Psoas muscle (tissue), 8 donors: Measurements from ENCODE around the gene FOXI1. TPM values are rescaled to one million over a fixed set of nuclear protein-coding genes. Genes with fewer than 3 reads are reported as not detected.

ENCODE experiments used
- ATAC-seq, 4 donors: fragments of 200-7000 bp; cut with Tn5 transposase; one replicate each; pipeline ENCODE4 v1.9.1; 2020; ENCODE audit warnings: moderate library complexity in 3 of 4, mild to moderate bottlenecking in 2 of 4
- DNase-seq, 2 donors: peaks; one replicate each; pipeline ENCODE4 v3.0.0-alpha.2; 2020
- H3K27ac ChIP-seq: fragments of 200-600 bp; one replicate; pipeline ENCODE4 v1.8.0; 2022
- H3K27me3 ChIP-seq, 3 donors: fragments of 200-600 bp in 1 of 3; one replicate each; pipeline versions ENCODE4 v1.6.1 to v1.8.0; 2013 to 2022; ENCODE audit warnings: low read length in 2 of 3, mild to moderate bottlenecking in 2 of 3, moderate library complexity in 1 of 3; ENCODE audit not compliant: insufficient read depth in 3 of 3
- H3K36me3 ChIP-seq, 2 donors: fragments of 200-600 bp in 1 of 2; one replicate each; pipeline versions ENCODE4 v1.6.1 to v1.8.0; 2013 to 2022; ENCODE audit warnings: low read depth in 1 of 2, mild to moderate bottlenecking in 1 of 2, moderate library complexity in 1 of 2; ENCODE audit not compliant: insufficient read depth in 1 of 2
- H3K4me1 ChIP-seq: fragments of 200-600 bp; one replicate; pipeline ENCODE4 v1.8.0; 2022
- H3K4me3 ChIP-seq: fragments of 200-600 bp; one replicate; pipeline ENCODE4 v1.8.0; 2022; ENCODE audit warnings: mild to moderate bottlenecking
- H3K9me3 ChIP-seq: fragments of 200-600 bp; one replicate; pipeline ENCODE4 v1.8.0; 2022
- CTCF ChIP-seq: fragments of 200-600 bp; IDR thresholded peaks from one replicate; pipeline ENCODE4 v1.8.0; 2022; ENCODE audit warnings: antibody characterized with exemption
- WGBS, 3 donors: extraction: QIAGEN DNeasy Blood & Tissue Kit; methylation state at CpG; one replicate each; pipeline versions ENCODE4 v1.1.6 to v1.1.7; 2013; 5-methylcytosine and 5-hydroxymethylcytosine counted together
- intact Hi-C, 2 donors: fragments of 100-400 bp; cut with DNase I; formaldehyde crosslinking; loops; one replicate each; pipeline versions ENCODE4 v1.11.0 to v1.14.2; 2022
- polyA plus RNA-seq, 3 donors: library from polyadenylated mRNA; stranded (reverse); fragments of 200-250 nt; gene quantifications; one replicate each; pipeline ENCODE4 v1.2.3, GENCODE V29; 2013
- total RNA-seq, 4 donors: library from RNA; stranded (reverse); fragmentation: NEBNext Ultra II Directional in 2 of 4; extraction: Animal tissue kit (Norgen Biotek cat#: 25700) in 2 of 4; gene quantifications; one replicate each; pipeline versions ENCODE4 v1.2.1 to v1.2.4, GENCODE V29; 2021 to 2023
- donor health status: healthy with polysubstance abuse.
- donor health status: DM: no; HTN: no; CAD: no; lungs with moderate emphysema.
- donor health status: Bipolar disorder and iron deficiency.
- donor health status: healthy.
- donor health status: DM: yes; HTN: yes; CAD: no.
- donor health status: DM: no; HTN: no; CAD: no.
- donor health status: DM: no; HTN: no; CAD: no.
- donor health status: DM: yes; HTN: yes; CAD: no.

Gene FOXI1
- total and polyA plus RNA-seq, 7 donors, result not detected

- Histone ChIP-seq H3K9me3 (no peaks in the 10 kb centered on the region), H3K36me3 (no peaks in the 10 kb centered on the region), H3K27ac (no peak overlapping the region), H3K27me3 (peaks cover 0 to 2% (median 0%) of the 10 kb centered on the region in 3 donors), H3K4me1 (no peaks in the 10 kb centered on the region), H3K4me3 (no peak overlapping the region)
- ATAC-seq, result no peak
- WGBS, 3 donors, result 64 to 67% (median 65%) methylated on average over 9 of the region's 9 CpGs
- intact Hi-C loops, result loop anchor here in 1 of 2 donors (5.0 kb wide), 1 partner anchor 89 kb away; no protein-coding TSS in a partner anchor
- no peak for DNase-seq
- TF ChIP-seq CTCF, result no peak
Measured at GRCh38 chr5:170097934-170098333, 7.8 kb upstream of the FOXI1 start.

GRCh38 chr5:170100066-170100943 is 5.4 kb upstream of the FOXI1 start:
- ATAC-seq (no peak), DNase-seq (peak; percentile 52 to 68)
- Histone ChIP-seq H3K4me3 (no peak overlapping the region), H3K36me3 (no peaks in the 10 kb centered on the region), H3K27ac (no peak overlapping the region), H3K9me3 (no peaks in the 10 kb centered on the region), H3K27me3 (peaks cover 0 to 2% (median 0%) of the 10 kb centered on the region in 3 donors), H3K4me1 (no peaks in the 10 kb centered on the region)
- whole genome bisulfite sequencing, 3 donors, result 23 to 27% (median 25%) methylated on average over 13 of the region's 13 CpGs
- TF ChIP-seq CTCF, result peak; percentile 24
- intact Hi-C loops, result no loop called here

- ATAC-seq, result no peak
- no peak for DNase-seq
- peaks cover 0 to 2% (median 0%) of the 10 kb centered on the region in 3 donors for H3K27me3 ChIP-seq
- no peak overlapping the region for H3K27ac ChIP-seq
- WGBS, 3 donors, result 94 to 100% (median 98%) methylated on average over 1 of the region's 1 CpG
- TF ChIP-seq CTCF, result no peak
- no peaks in the 10 kb centered on the region for H3K4me1 ChIP-seq
- intact Hi-C loops, result no loop called here
- no peak overlapping the region for H3K4me3 ChIP-seq
- no peaks in the 10 kb centered on the region for H3K36me3 ChIP-seq
- no peaks in the 10 kb centered on the region for H3K9me3 ChIP-seq
Measured at GRCh38 chr5:170103447-170103846, 2.2 kb upstream of the FOXI1 start.

GRCh38 chr5:170104299-170104698 is 1.4 kb upstream of the FOXI1 start:
- WGBS, 3 donors, result 80 to 84% (median 81%) methylated on average over 5 to 6 of the region's 6 CpGs

More at GRCh38 chr5:170104299-170104698, 1.4 kb upstream of the FOXI1 start:
- DNase-seq (no peak), ATAC-seq (no peak)
- H3K4me1 ChIP-seq, result no peaks in the 10 kb centered on the region
- no peak overlapping the region for H3K4me3 ChIP-seq
- TF ChIP-seq CTCF, result no peak
- no peaks in the 10 kb centered on the region for H3K36me3 ChIP-seq
- no peaks in the 10 kb centered on the region for H3K27me3 ChIP-seq
- no peaks in the 10 kb centered on the region for H3K9me3 ChIP-seq
- intact Hi-C loops, result no loop called here
- no peak overlapping the region for H3K27ac ChIP-seq
